CD4-positive, alpha-beta T cell treated with Interferon alpha-2 for 1 hour (primary cell): ENCODE data around the gene JARID2.
"Not testable (repeated sequence)": the region's sequence is repeated elsewhere in the genome, so short reads cannot be mapped to it uniquely, and the experiment has no call there.

Source experiments
- DNase-seq, 2 donors: peaks; one replicate each; pipeline ENCODE4 v3.0.0-alpha.2; 2020 to 2022

The JARID2 gene

DNA sequence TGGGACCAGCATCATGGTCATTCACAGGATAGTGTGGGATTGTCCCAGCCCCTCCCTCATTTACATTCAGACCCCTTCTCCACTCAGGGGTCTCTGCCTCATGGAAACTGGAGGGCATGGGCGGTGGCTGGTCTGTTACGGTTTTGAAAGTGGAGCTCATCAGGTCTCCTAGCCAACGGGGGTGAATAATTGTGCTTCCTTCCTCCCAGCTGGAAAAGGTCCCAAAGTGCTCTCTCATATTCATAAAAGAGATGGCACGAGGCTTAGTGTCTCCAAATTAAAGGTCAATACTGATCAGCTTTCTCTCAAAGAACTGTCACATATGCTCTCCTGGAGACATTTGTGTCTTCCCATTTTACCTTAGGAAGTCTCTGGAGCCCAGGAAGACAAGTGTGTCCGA is 19.9 kb downstream of the JARID2 start:
- no peak for DNase-seq

DNA sequence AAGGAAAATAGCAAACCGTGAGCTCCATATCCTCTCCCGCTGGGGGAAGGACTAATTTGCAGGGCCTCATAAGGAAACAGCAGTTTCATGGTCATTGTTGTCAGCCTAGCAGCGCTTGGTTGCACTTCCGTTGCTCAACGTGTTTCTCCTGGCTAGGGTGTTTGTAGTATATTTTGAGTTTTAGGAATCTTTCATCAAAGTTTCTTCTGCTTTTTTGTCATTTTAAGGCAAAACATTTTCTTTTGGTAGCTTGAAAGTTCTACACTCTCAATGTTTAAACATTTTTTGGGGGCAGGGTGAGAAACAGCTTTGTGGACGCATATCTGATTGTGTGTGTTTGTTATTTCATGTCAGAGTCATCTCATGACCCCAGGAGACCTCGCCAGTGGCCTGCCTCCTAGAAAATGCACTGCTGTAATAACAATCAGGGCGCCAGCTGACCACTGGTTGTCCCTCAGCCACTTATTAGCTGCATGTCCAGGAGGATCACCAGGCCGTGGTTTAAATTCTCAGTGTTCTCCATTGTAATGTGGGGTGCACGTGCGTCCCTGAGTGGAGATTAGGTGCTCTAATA is 20.6 kb downstream of the JARID2 start:
- no peak for DNase-seq

DNA sequence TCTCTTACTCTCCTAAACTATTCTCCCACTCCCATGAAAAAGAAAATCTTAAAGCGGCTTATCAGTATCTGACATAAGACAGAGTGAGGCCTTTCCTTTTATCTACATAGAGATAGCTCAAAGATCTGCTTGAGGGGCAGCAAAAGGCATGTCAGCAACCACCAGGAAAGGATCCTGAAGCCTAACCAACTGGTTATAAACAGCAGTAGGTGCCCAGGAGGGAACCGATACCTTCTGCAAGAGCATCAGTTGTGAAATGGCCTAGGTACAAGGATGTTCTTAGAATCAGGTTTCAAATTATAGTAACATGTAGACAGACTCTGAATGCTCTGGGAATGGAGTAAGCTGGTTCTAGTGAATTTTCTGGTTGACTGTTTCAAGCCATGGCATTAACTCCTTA is 21.4 kb downstream of the JARID2 start:
- DNase-seq = no peak

DNA sequence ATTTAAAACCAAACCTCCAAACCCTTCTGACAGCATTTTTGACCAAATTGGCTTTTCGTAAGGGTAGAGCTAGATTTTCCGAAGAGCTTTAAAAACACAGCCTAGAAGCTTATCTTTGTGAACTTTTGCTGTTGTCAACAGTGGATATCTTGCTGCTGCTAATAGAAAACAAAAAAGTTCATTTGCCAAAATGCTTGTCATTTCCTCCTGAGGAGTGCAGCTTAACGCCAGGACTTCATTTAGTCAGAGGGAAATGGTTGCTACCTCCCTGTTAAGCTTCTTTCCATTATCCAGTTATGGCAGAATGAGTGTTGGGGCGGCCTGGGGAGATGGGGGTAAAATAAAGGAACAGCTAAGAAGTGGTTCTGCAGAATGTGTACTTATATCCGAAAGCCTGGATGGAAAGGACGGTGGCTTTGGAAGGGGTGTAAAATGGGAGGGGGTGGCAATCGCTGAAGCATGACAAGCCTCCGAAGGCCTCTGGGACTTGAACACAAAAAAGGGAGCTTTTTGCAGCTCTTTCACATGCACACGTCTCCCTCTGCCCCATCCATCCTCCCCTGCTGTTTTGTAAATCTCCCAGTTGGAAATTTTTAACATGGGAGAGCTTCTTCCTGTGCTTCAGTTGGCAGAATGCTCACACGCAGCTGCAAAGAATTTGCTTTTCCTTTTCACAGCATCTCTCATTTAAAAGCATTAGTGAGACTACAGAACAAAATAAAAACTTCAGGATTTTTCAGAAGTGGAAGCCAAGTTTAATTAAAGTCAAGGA is 22.5 kb downstream of the JARID2 start:
- no peak for DNase-seq

DNA sequence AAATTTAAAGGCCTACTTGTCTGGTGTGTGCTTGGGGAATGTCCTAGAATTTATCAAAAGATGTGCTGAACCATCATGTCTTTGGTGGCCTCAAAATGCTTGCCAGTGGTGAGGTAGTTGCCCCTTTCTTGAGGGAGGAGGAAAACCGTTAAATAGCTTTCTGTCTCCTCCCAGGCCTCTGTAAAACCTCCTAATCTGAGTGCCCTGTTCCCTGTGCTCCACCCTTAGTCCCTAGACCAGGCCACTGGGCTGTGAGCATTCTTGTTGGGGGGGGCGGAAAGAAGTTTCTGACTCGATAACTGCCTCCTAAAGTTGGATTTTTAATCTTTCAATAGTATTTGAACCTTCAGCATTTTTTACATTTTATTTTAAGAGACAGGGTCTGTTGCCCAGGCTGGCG is 23.1 kb downstream of the JARID2 start:
- DNase-seq = no peak

DNA sequence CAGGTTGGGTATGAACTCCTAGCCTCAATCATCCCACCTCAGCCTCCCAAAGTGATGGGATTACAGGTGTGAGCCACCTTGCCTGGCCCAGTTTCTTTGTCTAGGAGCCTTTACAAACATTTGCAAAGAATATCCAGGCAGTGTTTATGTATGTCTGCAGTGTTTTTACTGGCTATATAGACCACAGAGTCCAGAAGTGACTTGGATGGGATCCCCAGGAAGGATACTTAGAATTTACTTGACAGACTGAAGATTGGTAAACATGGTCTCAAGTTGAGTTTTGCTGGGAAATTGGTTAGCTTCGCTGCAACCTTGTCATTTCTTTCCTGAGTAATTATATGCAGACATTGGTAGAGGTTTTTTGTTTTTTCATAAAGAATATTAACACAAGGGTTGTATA is 23.8 kb downstream of the JARID2 start:
- no peak for DNase-seq

DNA sequence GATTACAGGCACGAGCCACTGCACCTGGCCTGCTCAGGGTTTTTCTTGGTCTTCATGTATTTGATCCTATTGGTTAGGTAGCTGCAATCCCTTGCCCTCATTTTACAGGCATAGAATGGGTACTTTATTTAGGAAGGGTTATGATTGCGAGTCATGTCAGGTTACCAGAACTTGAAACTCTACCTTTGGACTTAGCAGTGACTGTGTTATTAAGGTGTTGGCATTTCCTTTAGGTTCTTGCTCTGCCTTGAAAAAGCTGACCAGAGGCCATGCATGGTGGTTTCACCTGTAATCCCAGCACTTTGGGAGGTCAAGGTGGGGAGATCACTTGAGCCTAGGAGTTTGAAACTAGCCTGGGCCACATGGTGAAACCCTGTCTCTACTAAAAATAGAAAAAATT is 24.5 kb downstream of the JARID2 start:
- no peak for DNase-seq

DNA sequence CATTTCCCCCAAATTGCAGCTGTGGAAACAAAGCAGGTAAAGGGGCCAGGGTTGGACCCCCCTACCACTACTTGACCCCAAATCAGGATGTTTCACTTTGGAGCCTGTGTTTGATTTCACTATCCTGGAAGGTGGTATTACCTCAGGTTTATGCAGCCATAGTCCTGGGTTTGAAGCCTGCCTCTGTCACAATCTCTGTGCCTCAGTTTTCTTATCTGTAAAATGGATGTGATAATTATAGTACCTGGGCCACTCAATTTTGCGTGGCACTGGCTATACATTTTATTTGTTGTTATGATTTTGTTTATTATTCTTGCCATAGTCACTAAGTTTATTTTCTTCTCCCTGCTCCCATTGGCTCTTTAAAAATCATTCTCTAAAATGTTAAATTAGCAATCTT is 26.7 kb downstream of the JARID2 start:
- DNase-seq = no peak

DNA sequence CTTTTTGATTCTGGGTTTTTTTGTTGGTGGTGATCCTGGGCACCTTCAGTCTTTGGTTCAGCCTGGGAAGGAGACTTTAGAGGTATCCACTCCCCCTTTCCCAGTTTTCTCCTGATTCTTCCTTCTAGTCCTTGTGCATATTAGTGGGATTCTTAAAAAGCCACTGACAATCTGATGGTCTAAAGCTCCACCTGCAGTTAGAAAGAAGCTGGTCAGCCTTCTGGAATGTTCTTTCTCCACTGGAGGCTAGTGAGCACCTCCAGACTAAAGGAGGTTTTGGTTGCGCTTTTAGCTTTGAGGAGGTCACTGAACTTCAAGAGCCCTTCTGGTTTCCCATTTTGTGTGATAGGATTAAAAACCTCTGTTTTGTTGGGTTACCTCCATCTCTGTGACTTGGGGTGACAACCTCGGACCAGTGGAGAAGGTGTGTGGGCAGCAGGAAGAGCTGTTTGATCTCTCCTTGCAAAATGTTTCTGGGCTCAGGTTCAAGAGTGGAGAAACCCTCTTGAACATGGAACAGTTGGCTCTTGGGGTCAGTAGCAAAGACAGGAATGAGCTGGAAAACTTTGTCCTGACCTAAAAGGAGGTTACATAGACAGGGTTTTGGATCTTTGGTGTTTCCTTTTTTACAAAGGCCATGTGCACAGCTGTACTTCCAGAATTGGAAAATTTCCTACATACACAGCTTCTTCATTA is 29.0 kb downstream of the JARID2 start:
- DNase-seq = no peak

DNA sequence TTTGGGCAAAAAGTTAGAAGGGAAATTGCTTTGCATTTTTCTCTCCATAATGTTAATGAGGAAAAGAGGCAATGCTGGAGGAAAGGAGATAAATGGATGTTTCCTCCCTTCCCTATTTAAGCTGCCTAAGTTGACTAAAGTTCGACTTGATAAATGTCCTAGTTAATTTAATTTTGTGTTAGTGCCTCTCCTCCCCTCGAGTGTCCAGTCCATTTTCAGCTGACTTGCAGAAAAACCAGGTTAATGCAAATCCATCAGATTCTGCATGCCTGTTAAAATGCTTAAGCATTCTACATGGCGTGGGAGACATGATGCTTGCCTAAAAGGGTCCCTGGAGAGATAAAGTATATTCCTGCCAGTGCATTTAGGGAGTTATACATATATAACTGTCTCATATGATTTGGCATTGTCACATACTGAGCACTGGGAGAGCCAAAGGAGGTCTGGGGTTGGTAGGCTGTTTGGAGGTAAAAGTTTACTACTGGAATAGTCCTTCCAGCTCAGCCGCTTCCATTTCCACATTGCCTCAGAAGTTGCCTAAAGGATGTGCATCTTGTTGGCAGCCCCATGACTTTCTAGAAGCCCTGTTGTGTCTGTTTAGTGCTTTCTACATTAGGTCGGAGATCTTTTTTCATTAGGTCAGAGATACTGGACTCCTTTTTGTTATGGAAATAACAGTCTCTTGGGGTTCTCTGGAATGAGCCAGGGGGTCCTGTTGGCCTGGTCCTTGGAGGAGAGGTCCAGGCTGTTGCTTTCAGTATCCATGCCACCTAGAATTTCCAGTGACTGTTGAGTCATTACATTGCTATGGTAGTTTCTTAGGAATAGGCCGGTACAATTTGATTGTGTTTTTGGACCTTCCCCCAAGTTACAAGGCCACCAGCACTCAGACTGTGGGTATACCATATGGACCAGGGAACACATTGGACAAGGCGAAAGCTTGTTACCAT is 30.4 kb downstream of the JARID2 start:
- DNase-seq = no peak

DNA sequence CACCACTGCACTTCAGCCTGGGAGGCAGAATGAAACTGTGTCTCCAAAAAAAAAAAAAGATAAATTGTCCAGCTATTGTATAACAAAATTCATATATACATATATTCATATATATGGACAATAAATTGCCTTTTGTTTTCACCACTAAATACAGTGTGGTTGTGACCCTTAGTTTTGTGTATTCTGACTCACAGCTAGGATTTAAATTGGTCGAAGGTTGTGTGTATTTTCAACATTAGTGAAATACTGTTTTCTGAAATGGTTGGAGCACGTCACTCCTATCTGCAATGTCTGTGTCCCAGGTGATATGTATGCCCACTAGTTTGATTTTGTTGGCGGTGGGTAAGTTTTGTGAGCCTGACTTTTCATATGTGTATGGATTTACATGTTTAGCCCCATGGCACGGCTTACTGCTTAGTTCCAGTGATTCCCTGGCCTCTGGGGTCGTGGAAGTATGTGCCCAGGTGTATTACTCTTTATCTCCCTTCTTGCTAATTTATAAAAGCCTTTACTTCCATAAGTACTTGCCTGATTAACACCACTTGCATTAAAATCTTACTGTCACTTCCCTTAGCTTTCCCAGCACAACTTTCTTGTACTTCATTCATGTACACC is 33.3 kb downstream of the JARID2 start:
- no peak for DNase-seq

DNA sequence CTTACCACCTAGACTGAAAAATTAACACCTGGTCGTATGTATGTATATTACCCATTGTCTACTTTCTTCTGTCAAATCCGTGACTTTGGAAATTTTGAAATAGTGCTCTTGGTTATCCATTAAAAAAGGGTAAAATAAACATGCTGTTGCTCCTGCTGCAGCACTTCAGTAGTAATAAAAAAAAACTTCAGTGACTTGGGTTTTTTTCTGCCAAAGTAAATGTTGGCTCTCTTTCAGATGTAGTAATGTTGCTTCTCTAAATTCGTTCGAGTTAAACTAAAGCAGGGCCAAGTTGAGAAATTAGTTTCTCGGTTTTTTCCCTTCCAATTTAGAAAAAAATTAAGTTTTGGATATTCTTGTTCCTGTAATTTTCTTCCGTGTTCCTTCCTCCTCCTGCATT is 34.2 kb downstream of the JARID2 start:
- no peak for DNase-seq

DNA sequence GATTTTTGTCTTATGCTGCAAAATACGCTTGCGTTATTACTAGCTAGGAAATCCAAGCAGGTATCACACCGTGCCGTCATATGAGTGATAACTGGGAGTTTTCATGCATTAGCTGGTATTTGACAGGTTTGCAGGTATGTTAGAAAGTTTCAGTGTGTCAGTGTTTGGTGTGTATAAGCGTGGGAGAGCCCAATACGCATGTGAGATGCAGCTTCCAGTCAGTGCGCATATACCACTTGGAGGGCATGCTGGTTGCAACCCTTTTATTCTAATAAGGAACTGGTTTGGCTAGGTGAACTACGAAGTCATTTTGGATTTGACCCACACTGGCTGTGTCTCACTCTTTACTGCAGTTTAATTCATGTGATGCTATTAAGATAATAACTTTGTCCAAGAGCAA is 35.1 kb downstream of the JARID2 start:
- DNase-seq = no peak

DNA sequence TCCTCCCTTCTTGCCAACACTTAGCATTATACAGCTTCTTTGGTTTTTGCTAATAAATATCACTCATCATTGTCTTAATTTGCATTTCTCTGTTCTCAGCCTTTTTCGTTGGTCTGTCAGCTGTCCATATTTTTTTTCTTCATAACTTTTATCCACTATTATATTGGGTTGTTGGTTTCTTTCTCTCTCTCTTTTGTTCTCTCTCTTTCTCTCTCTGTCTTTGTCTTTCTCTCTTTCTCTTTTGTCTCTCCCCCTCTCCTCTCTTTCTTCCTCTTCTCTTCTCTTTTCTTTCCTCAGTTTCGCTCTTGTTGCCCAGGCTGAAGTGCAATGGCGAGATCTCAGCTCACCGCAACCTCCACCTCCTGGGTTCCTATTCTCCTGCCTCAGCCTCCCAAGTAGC is 36.5 kb downstream of the JARID2 start:
- DNase-seq = no peak

DNA sequence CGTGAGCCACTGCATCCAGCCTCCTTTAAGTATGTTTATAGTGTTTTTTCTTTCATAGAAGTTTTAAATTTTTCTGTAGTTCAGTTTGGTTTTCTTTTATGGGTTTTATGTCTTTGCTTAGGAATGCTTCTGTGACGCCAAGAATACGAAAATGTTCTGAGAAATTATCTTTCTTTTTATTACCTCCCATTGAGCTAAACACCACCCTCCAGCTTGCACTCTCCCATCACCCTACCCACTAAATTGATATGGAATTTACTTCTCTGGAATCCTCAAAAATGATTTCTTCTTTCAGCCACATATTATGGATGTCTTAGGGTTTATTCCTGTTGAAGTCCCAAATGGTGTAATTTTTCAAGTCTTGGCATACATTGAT is 38.1 kb downstream of the JARID2 start:
- no peak for DNase-seq

DNA sequence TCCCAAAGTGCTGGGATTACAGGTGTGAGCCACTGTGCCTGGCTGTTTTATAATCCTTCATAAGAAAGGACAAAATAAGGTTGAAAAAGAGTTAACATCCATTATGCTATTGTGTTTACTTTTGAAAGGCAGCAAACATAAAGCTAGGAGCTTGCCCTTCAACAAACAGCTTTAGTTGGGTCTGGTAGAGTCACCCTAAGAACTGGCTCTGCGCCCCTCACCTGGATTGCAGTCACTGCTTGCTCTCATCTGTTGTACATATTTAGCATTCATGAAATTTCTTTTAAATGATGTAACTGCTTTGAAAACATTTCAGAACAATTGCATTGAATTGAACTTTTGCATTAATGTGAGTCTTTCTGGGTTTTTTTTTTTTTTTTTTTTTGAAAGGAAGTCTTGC is 38.9 kb downstream of the JARID2 start:
- DNase-seq = no peak

DNA sequence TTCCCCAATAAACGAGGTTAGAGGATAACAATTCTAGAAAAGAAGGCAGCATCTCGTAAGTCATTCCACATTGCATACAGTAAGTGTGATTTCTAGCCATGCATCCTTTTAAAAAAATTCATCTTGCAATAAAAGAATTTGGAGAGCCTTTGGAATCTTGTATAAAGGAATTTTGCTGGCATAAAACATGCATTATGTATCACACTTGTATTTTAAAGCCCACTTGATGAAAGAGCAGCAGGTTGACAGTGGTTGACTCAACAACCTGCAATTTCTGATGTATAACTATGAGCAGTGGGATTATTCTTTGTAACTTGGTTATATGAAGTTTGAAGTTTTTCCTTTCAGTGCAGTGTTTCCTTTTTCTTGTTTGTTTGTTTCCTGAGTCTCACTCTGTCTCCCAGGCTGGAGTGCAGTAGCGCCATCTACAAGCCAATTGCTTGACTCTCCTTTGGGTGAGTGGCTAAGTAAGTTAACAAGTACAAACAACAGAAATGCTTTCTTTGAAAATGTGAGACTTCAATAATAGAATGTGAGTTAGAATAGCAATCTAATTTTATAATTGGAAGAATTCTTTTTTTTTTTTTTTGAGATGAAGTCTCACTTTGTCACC is 39.9 kb downstream of the JARID2 start:
- peak in 1 of 2 donors; percentile 37 for DNase-seq

DNA sequence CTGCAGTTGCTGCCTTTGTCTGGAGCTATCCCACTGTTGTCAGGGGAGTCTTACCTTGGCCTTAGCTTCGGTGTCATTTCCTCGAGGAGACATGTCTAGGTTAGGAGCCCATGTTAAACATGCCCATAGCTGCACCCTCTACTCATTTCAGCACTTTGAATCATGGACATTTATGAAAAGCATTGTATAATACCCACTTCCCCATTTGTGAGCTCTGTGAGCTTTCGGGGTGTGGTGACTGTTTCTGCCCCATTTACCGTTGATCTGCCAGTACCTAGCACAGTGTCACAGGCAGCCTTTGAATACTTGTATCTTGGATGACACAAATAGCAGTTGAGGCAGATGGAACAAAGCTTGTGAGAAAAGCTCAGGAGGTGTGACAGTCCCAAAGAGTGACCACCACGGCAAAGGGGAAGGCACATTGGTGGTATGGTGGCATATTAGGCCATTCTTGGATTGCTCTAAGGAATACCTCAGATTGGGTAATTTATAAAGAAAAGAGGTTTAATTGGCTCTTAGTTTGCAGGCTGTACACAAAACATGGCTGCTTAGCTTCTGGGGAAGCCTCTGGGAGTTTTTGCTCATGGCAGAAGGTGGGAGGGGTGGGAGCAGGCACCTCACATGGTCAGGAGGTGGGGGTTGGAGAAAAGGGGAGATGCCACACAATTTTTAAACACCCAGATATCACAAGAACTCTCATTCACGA is 42.0 kb downstream of the JARID2 start:
- DNase-seq = peak in 1 of 2 donors; percentile 26

DNA sequence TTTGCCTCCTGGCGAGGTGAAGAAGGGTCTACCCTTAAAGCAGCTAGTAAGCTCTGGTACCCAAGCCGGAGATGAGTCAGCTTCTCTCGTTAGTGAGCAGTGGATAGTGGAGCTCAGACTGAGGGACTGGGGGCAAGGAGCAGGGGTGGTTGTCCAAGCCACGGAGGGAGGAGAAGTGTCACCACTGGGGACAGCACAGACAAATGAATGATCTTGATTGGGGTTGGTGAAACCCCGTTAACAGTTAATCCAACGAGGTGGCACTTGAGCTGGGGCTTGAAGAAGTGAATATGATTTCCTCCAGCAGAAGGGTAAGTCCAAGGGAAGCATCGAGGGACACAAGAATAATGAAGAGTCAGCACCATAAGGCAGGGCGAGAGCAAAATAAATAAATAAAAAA is 43.0 kb downstream of the JARID2 start:
- DNase-seq = no peak

DNA sequence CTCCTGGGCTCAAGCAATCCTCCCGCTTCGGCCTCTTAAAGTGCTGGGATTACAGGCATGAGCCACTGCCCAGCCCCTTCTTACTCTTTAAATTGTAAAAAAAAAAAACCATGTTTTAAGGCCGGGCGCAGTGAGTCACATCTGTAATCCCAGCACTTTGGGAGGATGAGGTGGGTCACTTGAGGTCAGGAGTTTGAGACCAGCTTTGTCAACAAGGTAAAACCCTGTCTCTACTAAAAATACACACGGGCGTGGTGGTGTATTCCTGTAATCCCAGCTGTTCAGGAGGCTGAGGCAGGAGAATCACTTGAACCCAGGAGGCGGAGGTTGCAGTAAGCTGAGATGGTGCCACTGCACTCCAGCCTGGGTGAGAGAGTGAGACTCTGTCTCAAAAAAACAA is 43.6 kb downstream of the JARID2 start:
- not testable (repeated sequence) for DNase-seq

DNA sequence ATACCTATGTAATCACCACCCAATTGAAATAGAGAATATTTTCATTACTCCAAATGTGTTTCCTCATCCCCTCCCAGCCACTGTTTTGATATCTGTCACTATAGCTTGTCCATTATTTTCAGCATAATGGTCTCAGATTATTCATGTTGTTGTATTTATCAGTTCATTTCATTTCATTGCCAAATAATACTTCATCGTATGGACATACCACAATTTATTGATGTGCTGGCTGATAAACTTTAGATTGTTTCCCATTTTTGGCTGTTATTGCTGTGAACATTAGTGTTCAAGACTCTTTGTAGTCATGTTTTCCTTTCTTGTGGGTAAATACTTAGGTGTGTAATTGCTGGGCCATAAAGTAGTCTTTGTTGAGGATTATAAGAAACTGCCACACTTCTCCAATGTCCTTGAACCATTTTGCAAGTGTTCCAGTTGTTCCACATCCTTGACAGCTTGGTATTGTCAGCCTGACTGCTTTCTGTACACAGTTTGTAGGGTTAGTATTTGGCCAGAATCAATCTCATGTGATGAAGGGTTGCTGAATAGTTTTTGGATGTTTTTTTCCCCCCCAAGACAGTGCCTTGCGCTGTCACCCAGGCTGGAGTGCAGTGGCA is 44.3 kb downstream of the JARID2 start:
- DNase-seq = no peak
